Measurements from ENCODE around the gene CIDEC.

DNA sequence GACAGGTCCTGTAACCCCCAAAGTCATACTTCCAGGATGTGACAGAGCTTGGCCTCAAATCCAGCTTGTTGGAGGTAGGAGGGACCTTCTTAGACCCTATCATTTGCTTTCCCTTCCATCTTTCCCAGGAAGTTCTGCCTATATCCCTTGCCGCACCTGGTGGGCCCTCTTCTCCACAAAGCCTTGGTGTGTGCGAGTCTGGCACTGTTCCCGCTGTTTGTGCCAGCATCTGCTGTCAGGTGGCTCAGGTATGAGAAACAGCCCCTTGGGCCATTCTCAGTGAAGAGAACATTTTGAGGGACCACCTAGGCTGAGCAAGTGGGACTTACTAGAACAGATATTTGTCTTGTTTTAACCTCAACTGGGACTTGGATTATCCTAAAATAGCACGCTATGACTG, 23.9 kb upstream of the CIDEC start:
- TF ChIP-seq, protein P1, sequence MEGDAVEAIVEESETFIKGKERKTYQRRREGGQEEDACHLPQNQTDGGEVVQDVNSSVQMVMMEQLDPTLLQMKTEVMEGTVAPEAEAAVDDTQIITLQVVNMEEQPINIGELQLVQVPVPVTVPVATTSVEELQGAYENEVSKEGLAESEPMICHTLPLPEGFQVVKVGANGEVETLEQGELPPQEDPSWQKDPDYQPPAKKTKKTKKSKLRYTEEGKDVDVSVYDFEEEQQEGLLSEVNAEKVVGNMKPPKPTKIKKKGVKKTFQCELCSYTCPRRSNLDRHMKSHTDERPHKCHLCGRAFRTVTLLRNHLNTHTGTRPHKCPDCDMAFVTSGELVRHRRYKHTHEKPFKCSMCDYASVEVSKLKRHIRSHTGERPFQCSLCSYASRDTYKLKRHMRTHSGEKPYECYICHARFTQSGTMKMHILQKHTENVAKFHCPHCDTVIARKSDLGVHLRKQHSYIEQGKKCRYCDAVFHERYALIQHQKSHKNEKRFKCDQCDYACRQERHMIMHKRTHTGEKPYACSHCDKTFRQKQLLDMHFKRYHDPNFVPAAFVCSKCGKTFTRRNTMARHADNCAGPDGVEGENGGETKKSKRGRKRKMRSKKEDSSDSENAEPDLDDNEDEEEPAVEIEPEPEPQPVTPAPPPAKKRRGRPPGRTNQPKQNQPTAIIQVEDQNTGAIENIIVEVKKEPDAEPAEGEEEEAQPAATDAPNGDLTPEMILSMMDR (IDR thresholded peaks at IDR 0.05; ENCODE audit: low read depth, low read length, poor library complexity, severe bottlenecking) = no peak
- no peak for TF ChIP-seq EZH2phosphoT487 (IDR thresholded peaks at IDR 0.05; ENCODE audit: borderline replicate concordance, low read length)

Measured in DOHH2 (cell line).